IMR-90 (cell line): ENCODE results near the gene RPS6KA2. TPM values are rescaled to one million over a fixed set of nuclear protein-coding genes. Genes with fewer than 3 reads are reported as not detected.

ENCODE experiments used
- ATAC-seq: fragments of 200-7000 bp; cut with Tn5 transposase; 2 replicates; pipeline ENCODE4 v1.9.1; 2020; ENCODE audit warnings: low read depth, mild to moderate bottlenecking, moderate library complexity
- BruUV-seq: library from RNA; stranded (reverse); fragments of 400-500 nt; replicated peaks from 2 replicates; lab custom pipeline; 2021; lab: Mats Ljungman, UMichigan
- CTCF ChIA-PET: fragments of 300-600 bp; formaldehyde crosslinking; extraction: SDS; loops from one replicate; lab custom pipeline; 2021; ENCODE audit warnings: antibody characterized with exemption; lab: Yijun Ruan, JAX
- POLR2A ChIA-PET: fragments of 300-600 bp; sonication (Branson Sonifier 250); formaldehyde crosslinking; loops from one replicate; lab custom pipeline; 2022; ENCODE audit warnings: antibody characterized with exemption; ENCODE audit not compliant: unreplicated experiment; lab: Charles Lee
- DNase-seq: peaks from one replicate; pipeline ENCODE4 v3.0.0; 2013
- H2AFZ ChIP-seq: replicated peaks from 2 replicates; pipeline ENCODE3; 2013; ENCODE audit warnings: low read length, mild to moderate bottlenecking; ENCODE audit not compliant: poor library complexity
- H2AK5ac ChIP-seq: 2 replicates; pipeline ENCODE4 v1.6.1; 2013; ENCODE audit warnings: low read depth, low read length, inconsistent platforms
- H2AK9ac ChIP-seq: replicated peaks from 2 replicates; pipeline ENCODE3; 2013; ENCODE audit warnings: mild to moderate bottlenecking, low read depth, low read length, moderate library complexity; ENCODE audit not compliant: poor library complexity
- H2BK120ac ChIP-seq: 2 replicates; pipeline ENCODE4 v1.6.1; 2013; ENCODE audit warnings: low read depth, low read length, inconsistent platforms
- H2BK15ac ChIP-seq: 3 replicates; pipeline ENCODE4 v1.6.1; 2013; ENCODE audit warnings: low read depth, low read length, inconsistent platforms
- H2BK20ac ChIP-seq: 2 replicates; pipeline ENCODE4 v1.6.1; 2013; ENCODE audit warnings: low read depth, mild to moderate bottlenecking, inconsistent platforms, low read length, moderate library complexity
- H2BK5ac ChIP-seq: 2 replicates; pipeline ENCODE4 v1.6.1; 2013; ENCODE audit warnings: mild to moderate bottlenecking, low read depth, low read length, inconsistent platforms; ENCODE audit not compliant: poor library complexity, severe bottlenecking
- H3K14ac ChIP-seq: replicated peaks from 2 replicates; pipeline ENCODE4 v1.6.1; 2013; ENCODE audit warnings: low read depth, low read length, inconsistent platforms
- H3K18ac ChIP-seq: 2 replicates; pipeline ENCODE4 v1.6.1; 2013; ENCODE audit warnings: low read depth, low read length, control low read depth
- H3K23ac ChIP-seq: 2 replicates; pipeline ENCODE4 v1.6.1; 2013; ENCODE audit warnings: low read depth, low read length, inconsistent platforms
- H3K27ac ChIP-seq: 2 replicates; pipeline ENCODE4 v1.5.1; 2013; ENCODE audit warnings: mild to moderate bottlenecking, control low read depth, low read length; ENCODE audit not compliant: insufficient read depth
- H3K27me3 ChIP-seq: 2 replicates; pipeline ENCODE4 v1.6.1; 2013; ENCODE audit warnings: low read length; ENCODE audit not compliant: control insufficient read depth, insufficient read depth
- H3K36me3 ChIP-seq: 2 replicates; pipeline ENCODE4 v1.6.1; 2013; ENCODE audit warnings: low read length, mixed read lengths; ENCODE audit not compliant: control insufficient read depth, insufficient read depth
- H3K4ac ChIP-seq: 2 replicates; pipeline ENCODE4 v1.6.1; 2013; ENCODE audit warnings: low read depth, low read length, inconsistent platforms
- H3K4me1 ChIP-seq: 2 replicates; pipeline ENCODE4 v1.6.1; 2013; ENCODE audit warnings: low read length, mixed read lengths; ENCODE audit not compliant: control insufficient read depth, insufficient read depth
- H3K4me2 ChIP-seq: 2 replicates; pipeline ENCODE4 v1.6.1; 2013; ENCODE audit warnings: low read depth, mild to moderate bottlenecking, control low read depth, low read length, moderate library complexity
- H3K4me3 ChIP-seq: 2 replicates; pipeline ENCODE4 v1.5.1; 2013; ENCODE audit warnings: low read depth, mild to moderate bottlenecking, control low read depth, low read length, moderate library complexity; ENCODE audit not compliant: insufficient read depth
- H3K56ac ChIP-seq: 2 replicates; pipeline ENCODE4 v1.6.1; 2013; ENCODE audit warnings: low read length, inconsistent platforms; ENCODE audit not compliant: insufficient read depth; ENCODE audit errors: extremely low read depth
- H3K79me1 ChIP-seq, 2 experiments: 2 replicates each; pipeline ENCODE4 v1.6.1; 2013; ENCODE audit warnings: low read length in 2 of 2, inconsistent platforms in 1 of 2, low read depth in 1 of 2
- H3K9ac ChIP-seq: 2 replicates; pipeline ENCODE4 v1.6.1; 2013; ENCODE audit warnings: low read depth, low read length, control low read depth
- H3K9me1 ChIP-seq: 2 replicates; pipeline ENCODE4 v1.6.1; 2013; ENCODE audit warnings: low read length, inconsistent platforms; ENCODE audit not compliant: insufficient read depth
- H3K9me3 ChIP-seq: 2 replicates; pipeline ENCODE4 v1.6.1; 2013; ENCODE audit warnings: low read length; ENCODE audit not compliant: control insufficient read depth, insufficient read depth
- H4K20me1 ChIP-seq: 2 replicates; pipeline ENCODE4 v1.6.1; 2013; ENCODE audit warnings: low read length, inconsistent platforms; ENCODE audit not compliant: insufficient read depth
- H4K5ac ChIP-seq: 2 replicates; pipeline ENCODE4 v1.6.1; 2013; ENCODE audit warnings: mild to moderate bottlenecking, low read depth, low read length, control low read depth
- H4K8ac ChIP-seq, 2 experiments: 2 replicates each; pipeline ENCODE4 v1.6.1; 2013; ENCODE audit warnings: low read depth in 2 of 2, low read length in 2 of 2, control low read depth in 1 of 2, inconsistent platforms in 1 of 2
- H4K91ac ChIP-seq: 2 replicates; pipeline ENCODE4 v1.6.1; 2013; ENCODE audit warnings: low read depth, low read length, inconsistent platforms; ENCODE audit not compliant: insufficient read depth
- BHLHE40 ChIP-seq: fragments of 150-350 bp; IDR thresholded peaks from 2 replicates; pipeline ENCODE4 v1.6.1; 2016; ENCODE audit warnings: mild to moderate bottlenecking, low read depth, low read length
- CHD1 ChIP-seq: IDR thresholded peaks from 2 replicates; pipeline ENCODE4 v1.6.1; 2012; ENCODE audit warnings: low read depth, low read length, improper control_type of control experiment
- NFE2L2 ChIP-seq: fragments of 150-350 bp; IDR thresholded peaks from 2 replicates; pipeline ENCODE4 v1.6.1; 2016; ENCODE audit warnings: low read depth, mild to moderate bottlenecking, low read length
- RAD21 ChIP-seq: IDR thresholded peaks from 2 replicates; pipeline ENCODE4 v1.6.1; 2012; ENCODE audit warnings: low read length, improper control_type of control experiment
- RFX5 ChIP-seq: IDR thresholded peaks from 2 replicates; pipeline ENCODE4 v1.8.0; 2012; ENCODE audit warnings: low read depth, mild to moderate bottlenecking, low read length, moderate library complexity
- SMC3 ChIP-seq: fragments of 150-350 bp; IDR thresholded peaks from 2 replicates; pipeline ENCODE4 v1.6.1; 2016; ENCODE audit warnings: low read depth, mild to moderate bottlenecking, antibody characterized with exemption, low read length, moderate library complexity
- WGBS, 2 experiments: methylation state at CpG; one replicate each; pipeline versions ENCODE4 v1.1.5 to v1.1.7; 2013; ENCODE audit warnings: missing lambda C conversion rate in 2 of 2; ENCODE audit not compliant: insufficient read length in 1 of 2; ENCODE audit errors: extremely low coverage in 2 of 2; 5-methylcytosine and 5-hydroxymethylcytosine counted together
- dilution Hi-C: fragments of 300-500 bp; cut with HindIII; formaldehyde crosslinking; loops from one replicate; pipeline ENCODE4 v1.14.3; 2018; ENCODE audit warnings: low sequenced_read_pairs; ENCODE audit not compliant: unreplicated experiment
- in situ Hi-C: fragments of 300-500 bp; cut with MboI; formaldehyde crosslinking; loops from 3 replicates; pipeline ENCODE4 v1.14.3; 2019; ENCODE audit warnings: low sequenced_read_pairs, inconsistent platforms, mixed read lengths
- intact Hi-C: fragments of 100-400 bp; cut with micrococcal nuclease; formaldehyde crosslinking; loops from 2 replicates; pipeline ENCODE4 v1.10.0; 2022
- polyA plus RNA-seq, 3 experiments: library from polyadenylated mRNA; depleted of rRNA; stranded (reverse); fragments of >200 nt; gene quantifications; 2 replicates each; pipeline ENCODE4 v1.2.3, GENCODE V29; 2012; ENCODE audit warnings: low replicate concordance in 1 of 3
- total RNA-seq: library from RNA; depleted of rRNA; stranded (reverse); fragments of >200 nt; gene quantifications from 2 replicates; pipeline ENCODE4 v1.2.3, GENCODE V29; 2012
- TF ChIP-seq, protein P1 (sequence below): fragments of 150-350 bp; IDR thresholded peaks from 2 replicates; pipeline ENCODE4 v1.6.1; 2017; ENCODE audit warnings: mild to moderate bottlenecking, antibody characterized with exemption, low read length, low read depth
- TF ChIP-seq, protein P2 (sequence below): conservative IDR thresholded peaks from 2 replicates; pipeline ENCODE4 v1.5.1; 2012; ENCODE audit warnings: mild to moderate bottlenecking, low read depth, low read length, improper control_type of control experiment

The RPS6KA2 gene
- total and polyA plus RNA-seq, 2 of the 4 experiments (the other 2 are of a cell fraction), result 26.9 to 31.3 TPM

DNA sequence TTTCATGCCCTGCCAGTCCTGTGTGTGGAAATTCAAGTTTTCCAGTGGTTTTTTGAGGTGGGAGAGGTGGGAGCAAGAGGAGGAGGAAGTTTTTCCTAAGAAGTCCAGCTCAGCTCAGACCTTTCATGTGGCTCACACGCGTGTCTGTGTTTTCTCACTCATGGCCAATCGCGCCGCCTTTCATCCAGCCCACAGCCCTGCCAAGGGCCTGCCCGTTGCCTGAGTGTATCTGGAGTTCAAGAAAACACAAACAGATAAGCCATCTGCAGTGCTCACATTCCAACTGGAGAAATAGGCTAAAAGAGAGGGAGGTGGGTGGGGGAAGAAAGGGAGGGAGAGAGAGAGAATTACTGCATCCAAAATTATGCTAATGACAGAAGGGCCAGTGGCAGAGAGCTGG, 231.7 kb downstream of the RPS6KA2 start:
- Histone ChIP-seq H4K8ac (no peak overlapping the region), H2BK120ac (no peak overlapping the region), H4K91ac (no peak overlapping the region), H3K14ac (no peak overlapping the region), H3K79me1 (no peaks in the 10 kb centered on the region), H3K18ac (no peak overlapping the region), H3K9me3 (peaks cover 3% of the 10 kb centered on the region; the same call in 1 of the 2 replicates), H3K4ac (no peak overlapping the region), H2BK15ac (no peak overlapping the region), H4K5ac (no peak overlapping the region), H3K4me1 (no peaks in the 10 kb centered on the region), H2AFZ (no peak overlapping the region), H3K9ac (no peak overlapping the region), H3K23ac (no peak overlapping the region), H3K56ac (no peak overlapping the region), H2BK5ac (no peak overlapping the region), H3K4me2 (no peak overlapping the region), H3K9me1 (no peaks in the 10 kb centered on the region), H2AK5ac (no peak overlapping the region), H2AK9ac (no peak overlapping the region), H3K36me3 (no peaks in the 10 kb centered on the region), H3K4me3 (no peak overlapping the region), H2BK20ac (no peak overlapping the region), H4K20me1 (no peaks in the 10 kb centered on the region), H3K27me3 (peaks cover 28% of the 10 kb centered on the region), H3K27ac (no peak overlapping the region)
- in situ Hi-C loops (loop anchor here (5.0 kb wide), 1 partner anchor 118 kb away; no protein-coding TSS in a partner anchor), intact Hi-C loops (no loop called here), dilution Hi-C loops (no loop called here)
- DNase-seq (no peak), ATAC-seq (no peak)
- ChIA-PET POLR2A (no interaction called here), CTCF (no interaction called here)
- 93% methylated on average over 3 of the region's 6 CpGs; no CpG with 5 or more reads in 1 of the 2 experiments for WGBS, 2 experiments
- TF ChIP-seq RFX5 (no peak), SMC3 (no peak), RAD21 (no peak), CHD1 (no peak), NFE2L2 (no peak), BHLHE40 (no peak)
- TF ChIP-seq, protein P1, sequence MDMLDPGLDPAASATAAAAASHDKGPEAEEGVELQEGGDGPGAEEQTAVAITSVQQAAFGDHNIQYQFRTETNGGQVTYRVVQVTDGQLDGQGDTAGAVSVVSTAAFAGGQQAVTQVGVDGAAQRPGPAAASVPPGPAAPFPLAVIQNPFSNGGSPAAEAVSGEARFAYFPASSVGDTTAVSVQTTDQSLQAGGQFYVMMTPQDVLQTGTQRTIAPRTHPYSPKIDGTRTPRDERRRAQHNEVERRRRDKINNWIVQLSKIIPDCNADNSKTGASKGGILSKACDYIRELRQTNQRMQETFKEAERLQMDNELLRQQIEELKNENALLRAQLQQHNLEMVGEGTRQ, result no peak
- TF ChIP-seq, protein P2, sequence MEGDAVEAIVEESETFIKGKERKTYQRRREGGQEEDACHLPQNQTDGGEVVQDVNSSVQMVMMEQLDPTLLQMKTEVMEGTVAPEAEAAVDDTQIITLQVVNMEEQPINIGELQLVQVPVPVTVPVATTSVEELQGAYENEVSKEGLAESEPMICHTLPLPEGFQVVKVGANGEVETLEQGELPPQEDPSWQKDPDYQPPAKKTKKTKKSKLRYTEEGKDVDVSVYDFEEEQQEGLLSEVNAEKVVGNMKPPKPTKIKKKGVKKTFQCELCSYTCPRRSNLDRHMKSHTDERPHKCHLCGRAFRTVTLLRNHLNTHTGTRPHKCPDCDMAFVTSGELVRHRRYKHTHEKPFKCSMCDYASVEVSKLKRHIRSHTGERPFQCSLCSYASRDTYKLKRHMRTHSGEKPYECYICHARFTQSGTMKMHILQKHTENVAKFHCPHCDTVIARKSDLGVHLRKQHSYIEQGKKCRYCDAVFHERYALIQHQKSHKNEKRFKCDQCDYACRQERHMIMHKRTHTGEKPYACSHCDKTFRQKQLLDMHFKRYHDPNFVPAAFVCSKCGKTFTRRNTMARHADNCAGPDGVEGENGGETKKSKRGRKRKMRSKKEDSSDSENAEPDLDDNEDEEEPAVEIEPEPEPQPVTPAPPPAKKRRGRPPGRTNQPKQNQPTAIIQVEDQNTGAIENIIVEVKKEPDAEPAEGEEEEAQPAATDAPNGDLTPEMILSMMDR, result no peak
- no TSS peak for BruUV-seq
